HepG2 (cell line): ENCODE results near the gene FUZ. TPM values are rescaled to one million over a fixed set of nuclear protein-coding genes. Genes with fewer than 3 reads are reported as not detected.

Source experiments
- ATAD3A ChIP-seq: sonication (generic); formaldehyde crosslinking; IDR thresholded peaks from 2 replicates; pipeline ENCODE4 v1.4.0; 2020; ENCODE audit warnings: missing genetic modification reagents
- BCL3 ChIP-seq: sonication (generic); formaldehyde crosslinking; IDR thresholded peaks from 2 replicates; pipeline ENCODE4 v1.5.1; 2020; ENCODE audit warnings: mild to moderate bottlenecking, missing genetic modification reagents, moderate library complexity
- BORCS8-MEF2B ChIP-seq: sonication (generic); formaldehyde crosslinking; IDR thresholded peaks from 2 replicates; pipeline ENCODE4 v1.8.0; 2022; ENCODE audit warnings: mild to moderate bottlenecking, missing genetic modification reagents
- DBP ChIP-seq: sonication (generic); formaldehyde crosslinking; IDR thresholded peaks from 2 replicates; pipeline ENCODE4 v1.4.0; 2020; ENCODE audit warnings: missing genetic modification reagents; ENCODE audit errors: not compliant biosample characterization
- FOSL2 ChIP-seq: sonication (generic); formaldehyde crosslinking; IDR thresholded peaks from 2 replicates; pipeline ENCODE4 v1.4.0; 2020; ENCODE audit warnings: missing genetic modification reagents
- GTF2F1 ChIP-seq: fragments of 150-350 bp; IDR thresholded peaks from 2 replicates; pipeline ENCODE4 v1.6.1; 2014; ENCODE audit warnings: low read length
- HMG20A ChIP-seq: IDR thresholded peaks from 2 replicates; pipeline ENCODE4 v1.6.1; 2016; ENCODE audit warnings: borderline replicate concordance
- KMT2B ChIP-seq: IDR thresholded peaks from 2 replicates; pipeline ENCODE4 v1.6.1; 2016; ENCODE audit warnings: missing genetic modification reagents, missing compliant biosample characterization
- MYNN ChIP-seq: sonication (generic); formaldehyde crosslinking; IDR thresholded peaks from 2 replicates; pipeline ENCODE4 v1.4.0; 2020; ENCODE audit warnings: mild to moderate bottlenecking, low read depth, missing genetic modification reagents
- NFYB ChIP-seq: sonication (generic); formaldehyde crosslinking; IDR thresholded peaks from 2 replicates; pipeline ENCODE4 v1.4.0; 2020; ENCODE audit warnings: missing genetic modification reagents
- NR2F6 ChIP-seq, 2 experiments: IDR thresholded peaks; 2 replicates each; pipeline ENCODE4 v1.6.1; 2016; ENCODE audit warnings: antibody characterized with exemption in 1 of 2, mild to moderate bottlenecking in 1 of 2
- PAXIP1 ChIP-seq: sonication (generic); formaldehyde crosslinking; conservative IDR thresholded peaks from 2 replicates; pipeline ENCODE4 v1.4.0; 2020; ENCODE audit warnings: mild to moderate bottlenecking, missing genetic modification reagents, moderate library complexity
- SRY ChIP-seq: sonication (generic); formaldehyde crosslinking; IDR thresholded peaks from 2 replicates; pipeline ENCODE4 v1.8.0; 2022; ENCODE audit warnings: mild to moderate bottlenecking, missing genetic modification reagents
- TBP ChIP-seq: sonication (generic); formaldehyde crosslinking; IDR thresholded peaks from 2 replicates; pipeline ENCODE4 v1.5.0; 2020; ENCODE audit warnings: missing genetic modification reagents
- THAP11 ChIP-seq: IDR thresholded peaks from 2 replicates; pipeline ENCODE4 v1.6.1; 2016; ENCODE audit warnings: missing biosample characterization, missing genetic modification reagents
- ZBTB26 ChIP-seq: IDR thresholded peaks from 2 replicates; pipeline ENCODE4 v1.6.1; 2016; ENCODE audit warnings: missing compliant biosample characterization, missing genetic modification reagents, borderline replicate concordance
- ZBTB38 ChIP-seq: sonication (generic); formaldehyde crosslinking; IDR thresholded peaks from 2 replicates; pipeline ENCODE4 v1.5.1; 2020; ENCODE audit warnings: mild to moderate bottlenecking, missing genetic modification reagents
- ZNF138 ChIP-seq: sonication (generic); formaldehyde crosslinking; IDR thresholded peaks from 2 replicates; pipeline ENCODE4 v1.5.0; 2020; ENCODE audit warnings: mild to moderate bottlenecking, low read depth, missing genetic modification reagents
- ZNF274 ChIP-seq: sonication (generic); formaldehyde crosslinking; IDR thresholded peaks from 2 replicates; pipeline ENCODE4 v1.5.1; 2020; ENCODE audit warnings: mild to moderate bottlenecking, missing genetic modification reagents
- ZNF451 ChIP-seq: sonication (generic); formaldehyde crosslinking; IDR thresholded peaks from 2 replicates; pipeline ENCODE4 v1.5.0; 2020; ENCODE audit warnings: mild to moderate bottlenecking, missing genetic modification reagents
- ZNF572 ChIP-seq: sonication (generic); formaldehyde crosslinking; IDR thresholded peaks from 2 replicates; pipeline ENCODE4 v1.5.1; 2020; ENCODE audit warnings: mild to moderate bottlenecking, missing genetic modification reagents
- ZNF784 ChIP-seq: sonication (generic); formaldehyde crosslinking; IDR thresholded peaks from 2 replicates; pipeline ENCODE4 v1.5.1; 2020; ENCODE audit warnings: missing genetic modification reagents, mild to moderate bottlenecking, borderline replicate concordance
- ZNF878 ChIP-seq: sonication (generic); formaldehyde crosslinking; IDR thresholded peaks from 2 replicates; pipeline ENCODE4 v1.8.1; 2023; ENCODE audit warnings: mild to moderate bottlenecking, missing genetic modification reagents, moderate library complexity
- ZSCAN21 ChIP-seq: sonication (generic); formaldehyde crosslinking; IDR thresholded peaks from 2 replicates; pipeline ENCODE4 v1.8.0; 2022; ENCODE audit warnings: mild to moderate bottlenecking, missing genetic modification reagents, moderate library complexity, borderline replicate concordance
- polyA plus RNA-seq, 8 experiments: library from polyadenylated mRNA; depleted of rRNA in 3 of 8; stranded (reverse) in 7 of 8; unstranded in 1 of 8; fragments of >200 nt; fragmentation: Illumina TruSeq in 4 of 8; extraction: Trizol in 4 of 8; gene quantifications; 2 replicates each; pipeline versions ENCODE4 v1.2.1 to v1.2.3, GENCODE V29; 2011 to 2016; ENCODE audit warnings: low read depth in 4 of 8, missing spikeins in 1 of 8, mixed read lengths in 1 of 8; ENCODE audit not compliant: insufficient read depth in 1 of 8
- total RNA-seq, 5 experiments: library from RNA; depleted of rRNA; stranded (reverse); fragments of >200 nt; fragmentation: Illumina TruSeq; extraction: Trizol; gene quantifications; 2 replicates each; pipeline ENCODE4 v1.2.3, GENCODE V29; 2016; ENCODE audit warnings: low read depth in 1 of 5

FUZ gene
- total and polyA plus RNA-seq, 2 of the 13 experiments (the other 11 are each of a cell fraction or from before 2014, with no cell fraction given): 0.08 TPM; not detected in 1

- TF ChIP-seq GTF2F1 (no peak), BCL3 (CRISPR knock-in tag) (peak; percentile 50; the same call in 1 of the 2 replicates), MYNN (no peak), ZNF274 (CRISPR knock-in tag) (0 out of 2 replicates have a peak, but pooled peaks have one; percentile 39), SRY (CRISPR knock-in tag) (0 out of 2 replicates have a peak, but pooled peaks have one; percentile 43), ZNF451 (CRISPR knock-in tag) (0 out of 2 replicates have a peak, but pooled peaks have one; percentile 56), HMG20A (no peak), ZNF784 (CRISPR knock-in tag) (0 out of 2 replicates have a peak, but pooled peaks have one; percentile 59), NR2F6 (IDR thresholded peaks at IDR 0.05) (no peak), NR2F6 (CRISPR knock-in tag; IDR thresholded peaks at IDR 0.05) (peak; percentile 61; the same call in 1 of the 2 replicates), DBP (CRISPR knock-in tag) (no peak), THAP11 (CRISPR knock-in tag) (peak; percentile 69), ZBTB38 (CRISPR knock-in tag) (peak; percentile 62; the same call in 1 of the 2 replicates), ZNF572 (no peak), ZNF878 (CRISPR knock-in tag) (no peak), FOSL2 (no peak), ZNF138 (CRISPR knock-in tag) (0 out of 2 replicates have a peak, but pooled peaks have one; percentile 33), ATAD3A (CRISPR knock-in tag) (no peak), TBP (CRISPR knock-in tag) (no peak), ZSCAN21 (peak; percentile 43; the same call in 1 of the 2 replicates), BORCS8-MEF2B (CRISPR knock-in tag) (no peak), KMT2B (CRISPR knock-in tag) (peak; percentile 38; the same call in 1 of the 2 replicates), ZBTB26 (CRISPR knock-in tag) (no peak), PAXIP1 (CRISPR knock-in tag) (peak; percentile 85), NFYB (CRISPR knock-in tag) (peak; percentile 32; the same call in 1 of the 2 replicates)
These were observed 41.4 kb downstream of the FUZ start (continued) for GRCh38 chr19:49771674-49772139.
